GM12878 (cell line): Measurements from ENCODE around the gene FITM1. TPM values are rescaled to one million over a fixed set of nuclear protein-coding genes. Genes with fewer than 3 reads are reported as not detected.
A peak's percentile ranks its signal among the peaks of the same experiment; 100 is the strongest.

Source experiments
- BCL11A ChIP-seq: IDR thresholded peaks from 2 replicates; pipeline ENCODE4 v1.6.1; 2011; ENCODE audit warnings: low read depth, low read length
- CHD2 ChIP-seq: IDR thresholded peaks from 2 replicates; pipeline ENCODE4 v1.6.1; 2011; ENCODE audit warnings: low read depth, low read length, improper control_type of control experiment, borderline replicate concordance
- GATAD2B ChIP-seq: fragments of 450-650 bp; conservative IDR thresholded peaks from 2 replicates; pipeline ENCODE4 v1.6.1; 2017; ENCODE audit warnings: low read depth, mild to moderate bottlenecking, moderate library complexity
- HDAC2 ChIP-seq: fragments of 200-600 bp; sonication (generic); IDR thresholded peaks from 2 replicates; pipeline ENCODE4 v1.6.1; 2017
- HDAC6 ChIP-seq: fragments of 200-600 bp; sonication (generic); IDR thresholded peaks from one replicate; pipeline ENCODE4 v1.8.0; 2017; ENCODE audit warnings: antibody characterized with exemption; ENCODE audit not compliant: unreplicated experiment
- HDGF ChIP-seq: fragments of 450-650 bp; IDR thresholded peaks from 2 replicates; pipeline ENCODE4 v1.6.1; 2016; ENCODE audit warnings: antibody characterized with exemption
- HSF1 ChIP-seq: fragments of 150-350 bp; IDR thresholded peaks from 2 replicates; pipeline ENCODE4 v1.6.1; 2014; ENCODE audit warnings: mild to moderate bottlenecking, low read depth, low read length
- IKZF1 ChIP-seq: fragments of 450-650 bp; conservative IDR thresholded peaks from 2 replicates; pipeline ENCODE4 v1.6.1; 2017; ENCODE audit warnings: antibody characterized with exemption, mild to moderate bottlenecking
- IRF3 ChIP-seq: fragments of 450-650 bp; IDR thresholded peaks from 2 replicates; pipeline ENCODE4 v1.6.1; 2014; ENCODE audit warnings: mild to moderate bottlenecking
- MEF2A ChIP-seq: IDR thresholded peaks from 2 replicates; pipeline ENCODE4 v1.6.1; 2011; ENCODE audit warnings: low read depth, mild to moderate bottlenecking, low read length, moderate library complexity; ENCODE audit not compliant: insufficient read depth
- MYC ChIP-seq: IDR thresholded peaks from 2 replicates; pipeline ENCODE4 v1.6.1; 2011; ENCODE audit warnings: mild to moderate bottlenecking, low read length, moderate library complexity, inconsistent platforms; ENCODE audit not compliant: insufficient read depth, insufficient replicate concordance, insufficient read length, severe bottlenecking
- NFIC ChIP-seq: IDR thresholded peaks from 2 replicates; pipeline ENCODE4 v1.6.1; 2012; ENCODE audit warnings: low read depth, mild to moderate bottlenecking, inconsistent platforms, low read length, moderate library complexity
- NFYB ChIP-seq: IDR thresholded peaks from 2 replicates; pipeline ENCODE4 v1.6.1; 2011; ENCODE audit warnings: low read depth, mild to moderate bottlenecking, low read length, improper control_type of control experiment, moderate library complexity; ENCODE audit not compliant: insufficient read depth
- NR2F1 ChIP-seq: fragments of 450-650 bp; conservative IDR thresholded peaks from 2 replicates; pipeline ENCODE4 v1.6.1; 2017; ENCODE audit warnings: mild to moderate bottlenecking
- PAX8 ChIP-seq: fragments of 450-650 bp; IDR thresholded peaks from 2 replicates; pipeline ENCODE4 v1.6.1; 2017; ENCODE audit warnings: mild to moderate bottlenecking, moderate library complexity
- POLR2AphosphoS2 ChIP-seq: IDR thresholded peaks from 2 replicates; pipeline ENCODE4 v1.6.1; 2011; ENCODE audit warnings: low read depth, mild to moderate bottlenecking, low read length, improper control_type of control experiment, moderate library complexity
- POLR2AphosphoS5 ChIP-seq: IDR thresholded peaks from 2 replicates; pipeline ENCODE4 v1.6.1; 2011; ENCODE audit warnings: mild to moderate bottlenecking, low read length, inconsistent platforms
- RAD21 ChIP-seq: IDR thresholded peaks from 2 replicates; pipeline ENCODE4 v1.6.1; 2011; ENCODE audit warnings: mild to moderate bottlenecking, low read depth, low read length, moderate library complexity; ENCODE audit not compliant: insufficient read depth
- RBBP5 ChIP-seq: fragments of 200-600 bp; sonication (generic); conservative IDR thresholded peaks from 2 replicates; pipeline ENCODE4 v1.6.1; 2016
- RFX5 ChIP-seq: IDR thresholded peaks from 2 replicates; pipeline ENCODE4 v1.6.1; 2011; ENCODE audit warnings: low read depth, low read length, improper control_type of control experiment
- STAT1 ChIP-seq: fragments of 450-650 bp; conservative IDR thresholded peaks from 2 replicates; pipeline ENCODE4 v1.6.1; 2014; ENCODE audit warnings: antibody characterized with exemption, mild to moderate bottlenecking
- SUPT20H ChIP-seq: IDR thresholded peaks from 2 replicates; pipeline ENCODE4 v1.6.1; 2011; ENCODE audit warnings: low read depth, mild to moderate bottlenecking, low read length, moderate library complexity, borderline replicate concordance; ENCODE audit not compliant: control insufficient read depth
- YY1 ChIP-seq: IDR thresholded peaks from 2 replicates; pipeline ENCODE4 v1.6.1; 2011; ENCODE audit warnings: low read depth, mild to moderate bottlenecking, low read length
- ZNF687 ChIP-seq: fragments of 450-650 bp; IDR thresholded peaks from 2 replicates; pipeline ENCODE4 v1.6.1; 2017; ENCODE audit warnings: mild to moderate bottlenecking, moderate library complexity
- ZSCAN29 ChIP-seq: fragments of 450-650 bp; IDR thresholded peaks from 2 replicates; pipeline ENCODE4 v1.6.1; 2017; ENCODE audit warnings: mild to moderate bottlenecking, moderate library complexity
- polyA plus RNA-seq, 11 experiments: library from polyadenylated mRNA; depleted of rRNA in 4 of 11; unstranded in 6 of 11; stranded (reverse) in 5 of 11; fragments of >200 nt; fragmentation: Nextera tagmentation in 4 of 11; fragmentation: Illumina TruSeq in 1 of 11; extraction: Ambion mirVana in 4 of 11; extraction: Trizol in 1 of 11; gene quantifications; 1 replicate in 1 of 11; 2 replicates in 10 of 11; pipeline versions ENCODE4 v1.2.1 to v1.2.3, GENCODE V29; 2011 to 2016; ENCODE audit warnings: inconsistent platforms in 2 of 11, missing spikeins in 2 of 11, low read depth in 1 of 11
- total RNA-seq, 4 experiments: library from RNA; depleted of rRNA in 3 of 4; stranded (reverse); fragments of >200 nt in 3 of 4; fragmentation: Illumina TruSeq in 1 of 4; extraction: Trizol in 1 of 4; gene quantifications; 2 replicates each; pipeline versions ENCODE4 v1.2.1 to v1.2.3, GENCODE V29; 2013 to 2021

Gene FITM1
- total and polyA plus RNA-seq, 10 of the 15 experiments (the other 5 are each of a cell fraction or from before 2014, with no cell fraction given), result 0.11 to 1.9 (median 0.45) TPM; not detected in 2

- TF ChIP-seq HSF1 (no peak), IRF3 (no peak), NFIC (no peak; the same call in 1 of the 2 replicates), RAD21 (no peak), RBBP5 (no peak), ZSCAN29 (no peak), HDAC6 (no peak), SUPT20H (no peak), MYC (no peak), ZNF687 (peak; percentile 19; the same call in 1 of the 2 replicates), BCL11A (0 out of 2 replicates have a peak, but pooled peaks have one; percentile 32), YY1 (peak; percentile 74; the same call in 1 of the 2 replicates), NR2F1 (peak; percentile 88), PAX8 (no peak), GATAD2B (peak; percentile 41; the same call in 1 of the 2 replicates), POLR2AphosphoS5 (peak; percentile 81), STAT1 (no peak), IKZF1 (no peak; the same call in 1 of the 2 replicates), NFYB (peak; percentile 92), MEF2A (no peak; the same call in 1 of the 2 replicates), HDAC2 (no peak), CHD2 (0 out of 2 replicates have a peak, but pooled peaks have one; percentile 13), RFX5 (peak; percentile 87), HDGF (peak; percentile 20; the same call in 1 of the 2 replicates), POLR2AphosphoS2 (peak; percentile 24; the same call in 1 of the 2 replicates)
Observed at GRCh38 chr14:24171422-24172260, 41.2 kb downstream of the FITM1 start, which contains the start of gene REC8 (continued).
